ENCODE data around the gene ITCH. TPM values are rescaled to one million over a fixed set of nuclear protein-coding genes. Genes with fewer than 3 reads are reported as not detected.

Gene ITCH
- total RNA-seq, 1 experiment from 2014 or later, result 63.9 TPM

DNA sequence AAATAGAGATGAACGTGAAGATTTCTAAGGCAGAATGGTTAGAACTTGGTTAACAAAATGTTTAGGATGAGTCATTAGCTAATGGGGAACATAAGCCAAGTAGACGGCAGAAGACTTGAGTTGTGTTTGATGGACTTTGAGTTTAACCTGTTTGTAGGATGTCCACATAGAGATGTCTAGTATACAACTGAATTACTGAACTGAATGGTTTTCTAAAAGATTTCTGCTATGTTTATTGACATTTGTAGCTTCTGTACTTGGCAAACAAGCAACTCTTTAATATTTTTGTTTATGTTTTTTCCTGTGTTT, 98.7 kb downstream of the ITCH start:
- BruUV-seq (replicated peaks), result no TSS peak
- TF ChIP-seq, protein P1, sequence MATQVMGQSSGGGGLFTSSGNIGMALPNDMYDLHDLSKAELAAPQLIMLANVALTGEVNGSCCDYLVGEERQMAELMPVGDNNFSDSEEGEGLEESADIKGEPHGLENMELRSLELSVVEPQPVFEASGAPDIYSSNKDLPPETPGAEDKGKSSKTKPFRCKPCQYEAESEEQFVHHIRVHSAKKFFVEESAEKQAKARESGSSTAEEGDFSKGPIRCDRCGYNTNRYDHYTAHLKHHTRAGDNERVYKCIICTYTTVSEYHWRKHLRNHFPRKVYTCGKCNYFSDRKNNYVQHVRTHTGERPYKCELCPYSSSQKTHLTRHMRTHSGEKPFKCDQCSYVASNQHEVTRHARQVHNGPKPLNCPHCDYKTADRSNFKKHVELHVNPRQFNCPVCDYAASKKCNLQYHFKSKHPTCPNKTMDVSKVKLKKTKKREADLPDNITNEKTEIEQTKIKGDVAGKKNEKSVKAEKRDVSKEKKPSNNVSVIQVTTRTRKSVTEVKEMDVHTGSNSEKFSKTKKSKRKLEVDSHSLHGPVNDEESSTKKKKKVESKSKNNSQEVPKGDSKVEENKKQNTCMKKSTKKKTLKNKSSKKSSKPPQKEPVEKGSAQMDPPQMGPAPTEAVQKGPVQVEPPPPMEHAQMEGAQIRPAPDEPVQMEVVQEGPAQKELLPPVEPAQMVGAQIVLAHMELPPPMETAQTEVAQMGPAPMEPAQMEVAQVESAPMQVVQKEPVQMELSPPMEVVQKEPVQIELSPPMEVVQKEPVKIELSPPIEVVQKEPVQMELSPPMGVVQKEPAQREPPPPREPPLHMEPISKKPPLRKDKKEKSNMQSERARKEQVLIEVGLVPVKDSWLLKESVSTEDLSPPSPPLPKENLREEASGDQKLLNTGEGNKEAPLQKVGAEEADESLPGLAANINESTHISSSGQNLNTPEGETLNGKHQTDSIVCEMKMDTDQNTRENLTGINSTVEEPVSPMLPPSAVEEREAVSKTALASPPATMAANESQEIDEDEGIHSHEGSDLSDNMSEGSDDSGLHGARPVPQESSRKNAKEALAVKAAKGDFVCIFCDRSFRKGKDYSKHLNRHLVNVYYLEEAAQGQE (IDR thresholded peaks at IDR 0.05; ENCODE audit: insufficient read depth in 1 of 2, low read depth in 2 of 2, low read length in 1 of 2), result no peak
- TF ChIP-seq, protein P2, sequence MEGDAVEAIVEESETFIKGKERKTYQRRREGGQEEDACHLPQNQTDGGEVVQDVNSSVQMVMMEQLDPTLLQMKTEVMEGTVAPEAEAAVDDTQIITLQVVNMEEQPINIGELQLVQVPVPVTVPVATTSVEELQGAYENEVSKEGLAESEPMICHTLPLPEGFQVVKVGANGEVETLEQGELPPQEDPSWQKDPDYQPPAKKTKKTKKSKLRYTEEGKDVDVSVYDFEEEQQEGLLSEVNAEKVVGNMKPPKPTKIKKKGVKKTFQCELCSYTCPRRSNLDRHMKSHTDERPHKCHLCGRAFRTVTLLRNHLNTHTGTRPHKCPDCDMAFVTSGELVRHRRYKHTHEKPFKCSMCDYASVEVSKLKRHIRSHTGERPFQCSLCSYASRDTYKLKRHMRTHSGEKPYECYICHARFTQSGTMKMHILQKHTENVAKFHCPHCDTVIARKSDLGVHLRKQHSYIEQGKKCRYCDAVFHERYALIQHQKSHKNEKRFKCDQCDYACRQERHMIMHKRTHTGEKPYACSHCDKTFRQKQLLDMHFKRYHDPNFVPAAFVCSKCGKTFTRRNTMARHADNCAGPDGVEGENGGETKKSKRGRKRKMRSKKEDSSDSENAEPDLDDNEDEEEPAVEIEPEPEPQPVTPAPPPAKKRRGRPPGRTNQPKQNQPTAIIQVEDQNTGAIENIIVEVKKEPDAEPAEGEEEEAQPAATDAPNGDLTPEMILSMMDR (IDR thresholded peaks at IDR 0.05), result no peak
- TF ChIP-seq TCF7L2 (IDR thresholded peaks at IDR 0.05; ENCODE audit: low read depth, low read length), result no peak
- no peak for TF ChIP-seq SIN3A (IDR thresholded peaks at IDR 0.05; ENCODE audit: borderline replicate concordance, insufficient read depth, low read depth, low read length)
- no peak for TF ChIP-seq POLR2AphosphoS5 (IDR thresholded peaks at IDR 0.05; ENCODE audit: low read depth, low read length)
- Histone ChIP-seq H3K36me3 (ENCODE audit: control insufficient read depth, insufficient read depth, low read length) (peaks cover 21% of the 10 kb centered on the region), H3K9me3 (ENCODE audit: control insufficient read depth, insufficient read depth, low read depth, low read length) (no peaks in the 10 kb centered on the region), H3K27ac (ENCODE audit: low read length) (no peak overlapping the region), H3K4me1 (ENCODE audit: control insufficient read depth, insufficient read depth, low read length) (no peaks in the 10 kb centered on the region), H3K27me3 (ENCODE audit: control insufficient read depth, insufficient read depth, low read length) (no peaks in the 10 kb centered on the region), H3K4me3 (ENCODE audit: low read depth in 2 of 2, low read length in 2 of 2) (no peak overlapping the region)
- POLR2A ChIA-PET, result interaction anchor here (0.6 kb wide), 1 partner anchor 21 kb away, joined by 4 read pairs; no protein-coding TSS in a partner anchor
- ATAC-seq (no peak), DNase-seq (ENCODE audit: low read depth, low spot score) (no peak)
- CTCF ChIA-PET, result no interaction called here
- in situ Hi-C loops (cut with HindIII; ENCODE audit: low pct_unique_long_range_greater_than_20kb, low sequenced_read_pairs) (no loop called here), intact Hi-C loops (cut with micrococcal nuclease; ENCODE audit: unreplicated experiment) (no loop called here)

DNA sequence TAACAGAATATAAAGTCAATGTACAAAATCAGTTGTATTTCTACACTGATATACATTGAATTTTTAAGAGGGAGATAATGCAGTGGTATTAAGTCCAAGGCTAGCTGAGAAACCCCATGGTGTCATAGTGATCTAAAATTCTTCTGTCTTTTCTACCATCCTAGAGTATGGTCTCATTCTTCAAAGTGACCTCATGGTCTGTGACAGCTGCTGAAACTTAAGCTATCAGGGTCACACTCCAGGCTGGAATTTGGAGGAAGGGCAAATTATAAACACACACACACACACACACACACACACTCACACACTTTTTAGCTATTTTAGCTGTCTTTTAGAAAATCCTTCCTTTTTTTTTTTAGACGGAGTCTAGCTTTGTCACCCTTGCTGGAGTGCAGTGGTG, 105.9 kb downstream of the ITCH start:
- ChIA-PET CTCF (no interaction called here), POLR2A (no interaction called here)
- Histone ChIP-seq H3K27ac (ENCODE audit: low read length) (no peak overlapping the region), H3K4me1 (ENCODE audit: control insufficient read depth, insufficient read depth, low read length) (no peaks in the 10 kb centered on the region), H3K27me3 (ENCODE audit: control insufficient read depth, insufficient read depth, low read length) (no peaks in the 10 kb centered on the region), H3K9me3 (ENCODE audit: control insufficient read depth, insufficient read depth, low read depth, low read length) (no peaks in the 10 kb centered on the region), H3K4me3 (ENCODE audit: low read depth in 2 of 2, low read length in 2 of 2) (no peak overlapping the region), H3K36me3 (ENCODE audit: control insufficient read depth, insufficient read depth, low read length) (peaks cover 13% of the 10 kb centered on the region)
- DNase-seq (ENCODE audit: low read depth, low spot score) (no peak), ATAC-seq (no peak)
- no peak for TF ChIP-seq POLR2AphosphoS5 (IDR thresholded peaks at IDR 0.05; ENCODE audit: low read depth, low read length)
- TF ChIP-seq TCF7L2 (IDR thresholded peaks at IDR 0.05; ENCODE audit: low read depth, low read length), result no peak
- TF ChIP-seq, protein P1 (IDR thresholded peaks at IDR 0.05; ENCODE audit: insufficient read depth in 1 of 2, low read depth in 2 of 2, low read length in 1 of 2), result no peak
- TF ChIP-seq, protein P2 (IDR thresholded peaks at IDR 0.05), result no peak
- no peak for TF ChIP-seq SIN3A (IDR thresholded peaks at IDR 0.05; ENCODE audit: borderline replicate concordance, insufficient read depth, low read depth, low read length)
- intact Hi-C loops (cut with micrococcal nuclease; ENCODE audit: unreplicated experiment) (no loop called here), in situ Hi-C loops (cut with HindIII; ENCODE audit: low pct_unique_long_range_greater_than_20kb, low sequenced_read_pairs) (no loop called here)
- no TSS peak for BruUV-seq (replicated peaks)
